ENCODE results near the gene TAS1R1. TPM values are rescaled to one million over a fixed set of nuclear protein-coding genes. Genes with fewer than 3 reads are reported as not detected.

TAS1R1 gene
- total RNA-seq, 1 experiment from 2014 or later, result not detected

- intact Hi-C loops (cut with micrococcal nuclease; ENCODE audit: unreplicated experiment) (no loop called here), in situ Hi-C loops (cut with HindIII; ENCODE audit: low pct_unique_long_range_greater_than_20kb, low sequenced_read_pairs) (no loop called here)
- BruUV-seq (replicated peaks), result no TSS peak
- POLR2A ChIA-PET, result no interaction called here
- Histone ChIP-seq H3K4me3 (ENCODE audit: low read depth in 2 of 2, low read length in 2 of 2) (no peak overlapping the region), H3K36me3 (ENCODE audit: control insufficient read depth, insufficient read depth, low read length) (peaks cover 2% of the 10 kb centered on the region; the same call in 1 of the 2 replicates), H3K9me3 (ENCODE audit: control insufficient read depth, insufficient read depth, low read depth, low read length) (no peaks in the 10 kb centered on the region), H3K27ac (ENCODE audit: low read length) (no peak overlapping the region), H3K27me3 (ENCODE audit: control insufficient read depth, insufficient read depth, low read length) (no peaks in the 10 kb centered on the region), H3K4me1 (ENCODE audit: control insufficient read depth, insufficient read depth, low read length) (peaks cover 7% of the 10 kb centered on the region)
- CTCF ChIA-PET, result no interaction called here
- ATAC-seq (no peak), DNase-seq (ENCODE audit: low read depth, low spot score) (no peak)
- no peak for TF ChIP-seq POLR2AphosphoS5 (IDR thresholded peaks at IDR 0.05; ENCODE audit: low read depth, low read length)
- no peak for TF ChIP-seq CTCF (IDR thresholded peaks at IDR 0.05)
- no peak for TF ChIP-seq REST (IDR thresholded peaks at IDR 0.05; ENCODE audit: insufficient read depth in 1 of 2, low read depth in 2 of 2, low read length in 1 of 2)
- no peak for TF ChIP-seq SIN3A (IDR thresholded peaks at IDR 0.05; ENCODE audit: borderline replicate concordance, insufficient read depth, low read depth, low read length)
- TF ChIP-seq TCF7L2 (IDR thresholded peaks at IDR 0.05; ENCODE audit: low read depth, low read length), result no peak
Observed at GRCh38 chr1:6628971-6629479, 73.9 kb downstream of the TAS1R1 start.

Other genes starting within 250 kb of the TAS1R1 start
- 120 TPM for gene ACOT7, start 161.5 kb upstream of the TAS1R1 start, total RNA-seq (2021; ENCODE audit: unreplicated experiment)
- 11.1 TPM for gene HES2, start 135.4 kb upstream of the TAS1R1 start, total RNA-seq (2021; ENCODE audit: unreplicated experiment)
- 8.5 TPM for gene ESPN, start 130.5 kb upstream of the TAS1R1 start, total RNA-seq (2021; ENCODE audit: unreplicated experiment)
- 7.0 TPM for gene TNFRSF25, start 89.1 kb upstream of the TAS1R1 start, total RNA-seq (2021; ENCODE audit: unreplicated experiment)
- 6.8 TPM for gene PLEKHG5, start 63.6 kb upstream of the TAS1R1 start, total RNA-seq (2021; ENCODE audit: unreplicated experiment)
- gene NOL9, start 794 bp upstream of the TAS1R1 start, total RNA-seq (2021; ENCODE audit: unreplicated experiment), result 46.4 TPM
- gene ZBTB48, start 24.7 kb downstream of the TAS1R1 start, total RNA-seq (2021; ENCODE audit: unreplicated experiment), result 40.7 TPM
- 35.9 TPM for gene KLHL21, start 47.6 kb downstream of the TAS1R1 start, total RNA-seq (2021; ENCODE audit: unreplicated experiment)
- 41.8 TPM for gene PHF13, start 58.4 kb downstream of the TAS1R1 start, total RNA-seq (2021; ENCODE audit: unreplicated experiment)
- 24.9 TPM for gene THAP3, start 69.6 kb downstream of the TAS1R1 start, total RNA-seq (2021; ENCODE audit: unreplicated experiment)
- gene DNAJC11, start 146.5 kb downstream of the TAS1R1 start, total RNA-seq (2021; ENCODE audit: unreplicated experiment), result 93.6 TPM
- gene CAMTA1, start 230.1 kb downstream of the TAS1R1 start, total RNA-seq (2021; ENCODE audit: unreplicated experiment), result 82.2 TPM

All from Panc1 (cell line).